Left lung (tissue), 10 donors: ENCODE data around the gene SYT1. TPM values are rescaled to one million over a fixed set of nuclear protein-coding genes. Genes with fewer than 3 reads are reported as not detected.

Source experiments
- ATAC-seq: fragments of 200-7000 bp; cut with Tn5 transposase; one replicate; pipeline ENCODE4 v1.9.1; 2020; ENCODE audit warnings: moderate library complexity
- DNase-seq, 4 donors: peaks; one replicate each; pipeline ENCODE4 v3.0.0-alpha.2; 2013 to 2020
- H3K27ac ChIP-seq, 2 donors: fragments of 200-600 bp; sonication (generic) in 1 of 2; one replicate each; pipeline versions ENCODE4 v1.5.0 to v1.8.0; 2020 to 2021
- H3K27me3 ChIP-seq, 2 donors: fragments of 200-600 bp; sonication (generic) in 1 of 2; one replicate each; pipeline versions ENCODE4 v1.5.0 to v1.8.0; 2020 to 2021
- H3K36me3 ChIP-seq, 2 donors: fragments of 200-600 bp; sonication (generic) in 1 of 2; one replicate each; pipeline versions ENCODE4 v1.5.0 to v1.8.0; 2020 to 2021
- H3K4me1 ChIP-seq, 2 donors: fragments of 200-600 bp; one replicate each; pipeline ENCODE4 v1.8.0; 2021
- H3K4me3 ChIP-seq, 2 donors: fragments of 200-600 bp; sonication (generic) in 1 of 2; one replicate each; pipeline versions ENCODE4 v1.5.0 to v1.8.0; 2020 to 2021; ENCODE audit warnings: mild to moderate bottlenecking in 1 of 2
- H3K9me3 ChIP-seq, 2 donors: fragments of 200-600 bp; sonication (generic) in 1 of 2; one replicate each; pipeline versions ENCODE4 v1.5.0 to v1.8.0; 2020 to 2021
- CTCF ChIP-seq, 2 donors: fragments of 200-600 bp; sonication (generic) in 1 of 2; IDR thresholded peaks; one replicate each; pipeline versions ENCODE4 v1.5.0 to v1.8.0; 2021; ENCODE audit warnings: antibody characterized with exemption in 2 of 2
- intact Hi-C, 2 donors: fragments of 100-400 bp; cut with DNase I; formaldehyde crosslinking; loops; one replicate each; pipeline versions ENCODE4 v1.11.2 to v1.14.2; 2022
- polyA plus RNA-seq, 6 donors: library from polyadenylated mRNA; unstranded; fragments of 120-200 nt; gene quantifications; one replicate each; pipeline ENCODE4 v1.2.1, GENCODE V29; 2013; ENCODE audit not compliant: insufficient read length in 6 of 6
- total RNA-seq, 2 donors: library from RNA; stranded (reverse); fragmentation: NEBNext Ultra II Directional; extraction: Animal tissue kit (Norgen Biotek cat#: 25700); gene quantifications; one replicate each; pipeline ENCODE4 v1.2.1, GENCODE V29; 2021
- donor health status: DM: no; HTN: yes; CAD: no.
- donor health status: DM: no; HTN: no; CAD: no.

The SYT1 gene
- total and polyA plus RNA-seq, 8 donors, result 1.5 to 6.9 (median 4.8) TPM

GRCh38 chr12:79331870-79332269 lies 467.3 kb downstream of the SYT1 start:
- H3K27me3 ChIP-seq, result no peaks in the 10 kb centered on the region
- H3K4me3 ChIP-seq, result no peak overlapping the region
- no peak for TF ChIP-seq CTCF (IDR thresholded peaks at IDR 0.05)
- no peak overlapping the region for H3K27ac ChIP-seq
- no peaks in the 10 kb centered on the region for H3K36me3 ChIP-seq
- DNase-seq, result no peak
- intact Hi-C loops, result no loop called here
- no peaks in the 10 kb centered on the region for H3K9me3 ChIP-seq
- ATAC-seq, result no peak
- no peaks in the 10 kb centered on the region for H3K4me1 ChIP-seq

GRCh38 chr12:79333144-79333543 lies 468.6 kb downstream of the SYT1 start:
- no peak overlapping the region for H3K4me3 ChIP-seq
- H3K27me3 ChIP-seq, result no peaks in the 10 kb centered on the region
- intact Hi-C loops, result no loop called here
- no peak for ATAC-seq
- no peaks in the 10 kb centered on the region for H3K9me3 ChIP-seq
- H3K36me3 ChIP-seq, result no peaks in the 10 kb centered on the region
- no peak overlapping the region for H3K27ac ChIP-seq
- no peak for TF ChIP-seq CTCF (IDR thresholded peaks at IDR 0.05)
- no peaks in the 10 kb centered on the region for H3K4me1 ChIP-seq
- no peak for DNase-seq

- Histone ChIP-seq H3K4me3 (no peak overlapping the region), H3K27ac (no peak overlapping the region), H3K4me1 (no peaks in the 10 kb centered on the region), H3K36me3 (no peaks in the 10 kb centered on the region), H3K27me3 (no peaks in the 10 kb centered on the region), H3K9me3 (peaks cover 0 to 3% of the 10 kb centered on the region in 2 donors)
- no peak for TF ChIP-seq CTCF (IDR thresholded peaks at IDR 0.05)
- intact Hi-C loops, result no loop called here
- ATAC-seq, result no peak
- DNase-seq, result no peak
These were observed 473.2 kb downstream of the SYT1 start for GRCh38 chr12:79337662-79338290.

GRCh38 chr12:79344855-79345847 lies 480.6 kb downstream of the SYT1 start:
- no peaks in the 10 kb centered on the region for H3K4me1 ChIP-seq
- peak; percentile 83 for ATAC-seq
- DNase-seq, result peak in 1 of 4 donors; percentile 38

More at GRCh38 chr12:79344855-79345847, 480.6 kb downstream of the SYT1 start:
- no peak overlapping the region for H3K27ac ChIP-seq
- no peak overlapping the region for H3K4me3 ChIP-seq
- H3K27me3 ChIP-seq, result no peaks in the 10 kb centered on the region
- H3K9me3 ChIP-seq, result no peaks in the 10 kb centered on the region
- no peaks in the 10 kb centered on the region for H3K36me3 ChIP-seq
- intact Hi-C loops, result no loop called here
- TF ChIP-seq CTCF (IDR thresholded peaks at IDR 0.05), result peak; percentile 16 to 22
